Stimulated activated CD4-positive, alpha-beta T cell treated with anti-CD3 and anti-CD28 coated beads, TNF-alpha, amount 100 ng/mL, for 4 hours (primary cell): ENCODE data around the gene ENTPD1.
"Not testable (repeated sequence)": the region's sequence is repeated elsewhere in the genome, so short reads cannot be mapped to it uniquely, and the experiment has no call there.

Experiments used
- DNase-seq, 3 experiments: peaks; one replicate each; pipeline ENCODE4 v3.0.0-alpha.2; 2020; ENCODE audit warnings: low read depth in 3 of 3

The ENTPD1 gene

DNA sequence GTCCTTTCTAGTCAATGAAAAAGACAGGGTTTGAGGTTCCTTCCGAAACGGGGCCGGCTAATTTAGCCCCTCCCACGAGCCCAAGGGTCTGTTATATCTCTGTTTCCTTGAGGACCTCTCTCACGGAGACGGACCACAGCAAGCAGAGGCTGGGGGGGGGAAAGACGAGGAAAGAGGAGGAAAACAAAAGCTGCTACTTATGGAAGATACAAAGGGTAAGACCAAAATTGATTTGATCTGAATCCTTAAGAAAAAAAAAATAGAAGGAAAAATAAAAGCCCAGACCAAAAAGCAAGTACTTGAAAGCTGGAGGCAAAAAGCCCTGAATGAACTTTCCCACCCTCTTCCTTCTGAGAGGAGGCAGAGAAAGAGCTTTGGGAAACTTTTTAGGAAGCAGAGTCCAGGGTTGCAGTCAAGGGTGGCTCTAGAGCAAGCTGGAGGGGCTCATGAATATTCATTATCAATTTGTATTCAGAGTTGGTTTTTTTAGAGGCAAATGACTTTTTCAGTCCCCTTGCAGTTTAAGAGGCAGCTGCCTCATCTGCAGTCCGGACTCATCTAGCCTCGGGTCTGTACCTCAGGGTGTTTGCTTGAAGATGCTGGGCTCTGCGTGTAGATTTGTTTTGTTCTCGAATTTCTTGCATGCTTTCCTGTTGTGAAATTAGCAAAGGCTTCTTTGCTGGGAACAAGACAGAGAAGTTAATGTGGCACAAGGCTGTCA, at the start of gene ENTPD1:
Gene ENTPD1, plus strand, starts transcription at position 123 of the 721 bp plus-strand sequence. Its CDS starts 77 bp downstream, at position 200.
- no peak for DNase-seq

DNA sequence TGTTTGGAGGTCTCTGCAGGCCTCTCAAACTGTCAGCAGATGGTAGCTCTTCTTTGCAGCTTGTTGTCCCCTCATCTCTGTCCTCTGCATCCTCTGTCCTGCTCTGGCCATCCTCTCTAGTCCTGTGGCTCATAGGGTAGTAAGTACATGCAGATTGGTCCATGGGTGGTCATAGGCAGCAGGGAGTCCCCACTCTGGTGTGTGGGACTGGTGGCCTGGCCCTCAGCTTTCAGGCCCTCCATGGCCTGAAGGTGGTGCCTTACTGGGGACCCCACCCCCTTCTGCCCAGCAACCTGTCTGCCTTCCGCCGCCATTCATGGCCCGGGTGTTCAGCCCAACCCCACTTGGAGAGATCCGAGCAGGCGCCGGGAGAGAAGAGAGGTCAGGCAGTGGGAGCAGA, 49.4 kb upstream of the ENTPD1 start:
- no peak for DNase-seq

- DNase-seq = no peak
These were observed 49.0 kb upstream of the ENTPD1 start for GRCh38 chr10:95706990-95707389.

- no peak for DNase-seq
These were observed 44.5 kb upstream of the ENTPD1 start for GRCh38 chr10:95711492-95711891.

DNA sequence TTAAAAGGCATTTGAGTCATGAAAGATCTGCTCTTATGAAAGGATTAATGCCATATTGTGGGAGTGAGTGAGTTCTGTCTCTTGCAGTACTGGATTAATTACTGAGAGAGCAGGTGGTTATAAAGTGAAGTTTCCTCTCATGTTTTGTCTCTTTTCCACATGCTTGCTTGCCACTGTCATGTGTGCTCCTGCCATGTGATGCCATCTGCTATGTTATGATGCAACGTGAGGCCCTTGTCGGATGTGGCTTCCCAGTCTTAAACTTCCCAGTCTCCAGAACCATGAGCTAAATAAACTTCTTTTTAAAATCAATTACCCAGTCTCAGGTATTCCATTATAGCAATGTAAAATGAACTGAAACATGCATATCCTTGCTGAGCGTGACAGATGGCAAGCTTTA, 39.5 kb upstream of the ENTPD1 start:
- no peak for DNase-seq

DNA sequence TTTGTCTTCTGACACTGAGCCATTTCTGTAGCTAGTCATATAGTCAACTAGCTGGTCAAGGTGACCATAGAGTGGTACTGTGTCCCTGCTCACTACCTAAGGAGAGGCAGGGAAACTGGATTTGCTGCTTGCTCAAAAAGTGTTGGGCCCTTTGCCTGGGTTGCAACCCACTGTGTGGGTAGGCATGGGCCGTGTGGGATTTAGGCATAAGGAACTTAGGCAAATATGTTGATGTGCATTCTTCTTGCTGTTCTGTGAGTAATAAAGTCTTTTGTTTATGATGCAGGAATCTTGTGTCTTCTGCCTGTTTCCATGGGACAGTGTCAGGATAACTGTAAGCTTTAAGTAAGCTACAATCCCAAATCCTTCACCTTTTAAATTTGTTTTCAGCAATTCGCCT, 39.1 kb upstream of the ENTPD1 start:
- DNase-seq = no peak

- DNase-seq = not testable (repeated sequence)
These were observed 35.2 kb upstream of the ENTPD1 start for GRCh38 chr10:95720745-95721144.

DNA sequence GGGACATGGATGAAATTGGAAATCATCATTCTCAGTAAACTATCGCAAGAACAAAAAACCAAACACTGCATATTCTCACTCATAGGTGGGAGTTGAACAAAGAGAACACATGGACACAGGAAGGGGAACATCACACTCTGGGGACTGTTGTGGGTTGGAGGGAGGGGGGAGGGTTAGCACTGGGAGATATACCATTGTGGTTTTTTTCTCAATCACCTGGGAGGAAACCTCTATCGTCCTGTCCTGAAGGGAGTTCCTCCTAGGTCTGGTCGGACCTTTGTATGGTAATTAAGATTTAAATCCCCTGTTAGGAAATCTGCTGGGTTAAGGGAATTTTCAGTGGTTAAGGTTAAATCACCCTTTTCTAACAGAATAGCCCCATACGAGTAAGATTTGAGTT, 33.5 kb upstream of the ENTPD1 start:
- not testable (repeated sequence) for DNase-seq

GRCh38 chr10:95728526-95728925, 27.4 kb upstream of the ENTPD1 start:
- no peak for DNase-seq

- no peak for DNase-seq
These were observed 26.5 kb upstream of the ENTPD1 start for GRCh38 chr10:95729323-95730055.

- DNase-seq = no peak
These were observed 25.7 kb upstream of the ENTPD1 start for GRCh38 chr10:95730233-95730632.

DNA sequence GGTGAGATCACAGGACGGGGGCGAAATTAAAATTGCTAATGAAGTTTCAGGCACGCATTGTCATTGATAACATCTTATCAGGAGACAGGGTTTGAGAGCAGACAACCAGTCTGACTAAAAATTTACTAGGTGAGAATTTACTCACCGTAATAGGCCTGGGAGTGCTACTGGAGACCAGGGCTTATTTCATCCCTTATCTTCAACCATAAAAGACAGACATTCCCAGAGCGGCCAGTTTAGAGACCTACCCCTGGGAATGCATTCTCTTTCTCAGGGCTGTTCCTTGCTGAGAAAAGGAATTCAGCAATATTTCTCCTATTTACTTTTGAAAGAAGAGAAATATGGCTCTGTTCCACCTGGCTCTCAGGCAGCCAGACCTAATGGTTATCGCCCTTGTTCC, 23.1 kb upstream of the ENTPD1 start:
- not testable (repeated sequence) for DNase-seq

- no peak for DNase-seq
These were observed 16.9 kb upstream of the ENTPD1 start for GRCh38 chr10:95739056-95739455.

DNA sequence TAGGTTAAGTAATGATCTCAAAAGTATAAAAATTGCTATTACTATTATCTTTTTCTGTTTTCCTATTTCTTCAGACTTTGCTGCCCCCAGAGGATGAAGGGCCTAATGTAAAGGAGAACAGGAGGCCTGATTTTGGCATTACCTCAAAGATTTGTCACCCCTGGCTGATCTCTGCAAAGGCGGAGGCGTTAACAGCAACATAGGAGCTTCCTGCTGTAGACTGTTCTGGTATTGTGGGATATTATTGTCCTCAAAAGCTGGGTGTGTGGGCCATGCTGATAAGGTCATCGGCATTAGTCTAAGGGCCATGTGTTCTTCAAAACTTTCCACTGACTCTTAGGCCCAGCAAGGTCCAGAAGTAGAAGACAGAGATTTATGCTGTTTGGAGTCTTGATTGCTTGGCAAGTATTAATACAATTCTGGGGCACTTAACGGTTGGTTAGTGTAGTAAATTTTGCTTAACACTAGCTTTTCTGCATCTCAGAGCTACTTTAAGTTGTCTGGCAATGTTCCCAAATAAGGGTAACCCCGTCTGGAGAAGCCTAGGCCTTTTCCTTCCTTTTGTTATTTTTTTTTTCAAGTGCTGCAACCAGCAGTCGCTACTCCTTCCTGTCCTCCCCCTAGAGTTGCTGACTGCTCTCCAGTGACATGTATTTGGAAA, 14.0 kb upstream of the ENTPD1 start:
- DNase-seq = no peak

DNA sequence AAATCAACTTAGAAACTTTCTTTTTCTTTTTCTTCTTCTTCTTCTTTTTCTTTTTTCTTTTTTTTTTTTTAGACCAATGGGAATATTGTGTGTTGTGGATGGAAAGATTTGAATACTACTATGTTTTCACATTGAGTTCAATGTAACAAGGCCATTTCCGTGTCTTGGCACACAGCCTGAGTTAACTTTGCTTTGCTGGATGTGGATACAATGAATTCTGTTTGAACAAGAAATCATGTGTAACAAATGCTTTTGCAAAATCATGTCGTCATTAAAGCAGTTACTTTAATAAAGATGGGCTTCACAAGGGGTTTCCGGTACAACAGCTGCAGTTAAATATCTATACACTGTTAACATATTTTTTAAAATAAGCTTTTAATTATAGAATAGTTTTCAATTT, 13.5 kb upstream of the ENTPD1 start:
- DNase-seq = no peak

GRCh38 chr10:95742962-95743535, 12.9 kb upstream of the ENTPD1 start:
- no peak for DNase-seq

DNA sequence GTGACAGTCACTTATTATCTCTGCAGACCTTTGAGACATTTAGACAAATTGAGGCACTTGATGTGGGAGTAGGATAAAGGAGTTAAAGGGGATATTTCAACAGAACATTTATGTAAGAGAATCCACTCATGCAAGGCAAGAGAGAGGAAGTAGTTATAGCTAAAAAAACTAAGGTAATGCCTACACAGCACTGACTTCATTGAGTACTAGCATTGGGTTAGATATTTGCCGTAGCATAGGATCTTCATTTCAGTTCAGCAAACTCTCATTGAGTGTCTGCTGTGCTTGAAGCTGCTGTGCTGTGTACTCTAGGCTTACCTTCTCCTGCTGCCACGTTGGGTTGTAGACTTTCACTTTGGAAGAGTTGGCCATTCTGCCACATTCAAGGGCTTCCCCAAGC, 10.5 kb upstream of the ENTPD1 start:
- DNase-seq = no peak

DNA sequence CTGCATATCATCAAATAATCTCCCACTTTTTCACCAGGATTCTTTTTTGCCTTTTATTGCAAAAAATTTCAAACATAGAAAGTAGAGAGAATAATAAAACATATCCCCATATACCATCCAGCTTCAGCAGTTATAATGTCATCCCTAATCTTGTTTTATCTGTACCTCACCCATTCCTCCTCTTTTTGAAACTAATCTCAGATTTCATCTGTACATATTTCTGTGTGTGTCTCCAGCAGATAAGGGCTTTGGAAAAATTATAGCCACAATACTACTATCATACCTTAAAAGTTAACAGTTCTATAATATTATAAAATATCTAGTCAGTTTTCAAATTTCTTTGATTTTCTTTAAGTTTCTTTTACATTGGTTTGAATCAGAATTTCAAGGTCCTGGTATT, 7.6 kb upstream of the ENTPD1 start:
- DNase-seq = no peak

- DNase-seq = no peak
These were observed 405 bp upstream of the ENTPD1 start for GRCh38 chr10:95755511-95756004.

- DNase-seq = no peak
These were observed 1.1 kb downstream of the ENTPD1 start for GRCh38 chr10:95756809-95757684.

DNA sequence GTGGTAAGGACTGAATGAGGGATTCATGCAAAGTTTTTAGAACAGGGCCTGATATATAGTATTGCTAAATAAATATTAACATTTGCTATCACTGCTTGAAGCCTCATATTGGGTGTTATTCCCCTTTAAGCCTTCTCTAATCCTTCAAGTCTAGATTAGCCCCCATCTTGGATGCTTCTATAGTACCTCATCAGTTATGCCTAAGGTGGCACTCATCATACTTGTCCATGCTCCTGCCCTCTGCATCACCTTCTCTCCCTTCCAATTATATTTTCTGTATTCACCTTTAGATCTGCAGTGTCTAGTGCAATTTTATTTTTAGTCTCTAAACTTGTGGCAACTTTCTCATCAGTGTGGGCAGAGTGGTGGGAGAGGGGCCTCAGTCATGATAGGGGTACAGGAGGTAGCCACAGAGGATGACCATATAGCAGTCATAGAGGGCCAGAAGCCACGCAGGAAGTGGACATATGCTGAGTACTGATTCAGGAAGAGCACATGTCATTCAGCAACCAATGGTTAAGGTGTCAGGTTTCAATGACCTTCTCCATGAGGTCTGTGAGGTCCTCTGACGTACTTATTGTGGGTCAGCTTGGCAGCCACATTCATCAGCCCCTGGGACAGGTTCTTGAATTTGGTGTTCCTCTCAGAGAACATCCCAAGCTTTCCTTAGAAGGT, 2.5 kb downstream of the ENTPD1 start:
- DNase-seq = no peak
